NCI-H748 treated with DMSO at 0.1 percent for 48 hours (cell line): ENCODE measurements around the gene RNF115.
"Not testable (repeated sequence)": the region's sequence is repeated elsewhere in the genome, so short reads cannot be mapped to it uniquely, and the experiment has no call there.

Source experiments
- DNase-seq: peaks from one replicate; lab custom pipeline; 2025; lab: John Stamatoyannopoulos, UW

The RNF115 gene

GRCh38 chr1:145827966-145828365 is 4.1 kb upstream of the RNF115 start:
- no peak for DNase-seq

- DNase-seq: no peak
Measured at GRCh38 chr1:145826030-145826429, 2.1 kb upstream of the RNF115 start.

GRCh38 chr1:145824499-145824842 is 576 bp upstream of the RNF115 start:
- no peak for DNase-seq

- not testable (repeated sequence) for DNase-seq
Measured at GRCh38 chr1:145822779-145823331, 1.0 kb downstream of the RNF115 start.

GRCh38 chr1:145818095-145818494 is 5.8 kb downstream of the RNF115 start:
- not testable (repeated sequence) for DNase-seq

- not testable (repeated sequence) for DNase-seq
Measured at GRCh38 chr1:145812977-145813810, 10.7 kb downstream of the RNF115 start.

- DNase-seq: no peak
Measured at GRCh38 chr1:145806844-145807243, 17.1 kb downstream of the RNF115 start.

- no peak for DNase-seq
Measured at GRCh38 chr1:145806408-145806807, 17.5 kb downstream of the RNF115 start.

GRCh38 chr1:145805057-145805456 is 18.8 kb downstream of the RNF115 start:
- no peak for DNase-seq

- DNase-seq: no peak
Measured at GRCh38 chr1:145804235-145805045, 19.5 kb downstream of the RNF115 start.

GRCh38 chr1:145799806-145800205 is 24.1 kb downstream of the RNF115 start:
- no peak for DNase-seq

GRCh38 chr1:145796753-145797152 is 27.1 kb downstream of the RNF115 start:
- no peak for DNase-seq

- no peak for DNase-seq
Measured at GRCh38 chr1:145795257-145795881, 28.5 kb downstream of the RNF115 start.

GRCh38 chr1:145792484-145792883 is 31.4 kb downstream of the RNF115 start:
- DNase-seq: no peak

- DNase-seq: not testable (repeated sequence)
Measured at GRCh38 chr1:145791860-145792259, 32.0 kb downstream of the RNF115 start.

- DNase-seq: no peak
Measured at GRCh38 chr1:145788580-145788979, 35.3 kb downstream of the RNF115 start.

GRCh38 chr1:145786271-145786670 is 37.6 kb downstream of the RNF115 start:
- no peak for DNase-seq

GRCh38 chr1:145785547-145785946 is 38.3 kb downstream of the RNF115 start:
- no peak for DNase-seq

- DNase-seq: no peak
Measured at GRCh38 chr1:145784409-145784808, 39.5 kb downstream of the RNF115 start.

GRCh38 chr1:145782272-145783099 is 41.4 kb downstream of the RNF115 start:
- DNase-seq: no peak

- DNase-seq: no peak
Measured at GRCh38 chr1:145778146-145778540, 45.8 kb downstream of the RNF115 start.
